HCT116 (cell line): ENCODE measurements around the gene UMAD1. TPM values are rescaled to one million over a fixed set of nuclear protein-coding genes. Genes with fewer than 3 reads are reported as not detected.

Source experiments
- ATAC-seq: fragments of 200-7000 bp; cut with Tn5 transposase; 2 replicates; pipeline ENCODE4 v1.9.1; 2020; ENCODE audit warnings: mild to moderate bottlenecking, moderate library complexity
- BruUV-seq: library from RNA; stranded (reverse); fragments of 400-500 nt; replicated peaks from 2 replicates; lab custom pipeline; 2021; lab: Mats Ljungman, UMichigan
- CTCF ChIA-PET: fragments of 300-600 bp; sonication (Branson Sonifier 250); formaldehyde crosslinking; loops from one replicate; lab custom pipeline; 2021; ENCODE audit warnings: antibody characterized with exemption; lab: Charles Lee
- POLR2A ChIA-PET: fragments of 300-600, 350-600 bp; sonication (Branson Sonifier 250); formaldehyde crosslinking; loops from one replicate; lab custom pipeline; 2021; ENCODE audit warnings: antibody characterized with exemption; lab: Charles Lee
- RAD21 ChIA-PET, 2 experiments: fragments of 300-600 bp; sonication (Branson Sonifier 250); formaldehyde crosslinking; loops; one replicate each; lab custom pipeline; 2023; ENCODE audit warnings: low total read pairs in 2 of 2; ENCODE audit not compliant: uncharacterized antibody in 2 of 2, unreplicated experiment in 2 of 2, low non-redundant PET in 1 of 2; lab: Charles Lee
- DNase-seq: peaks from one replicate; pipeline ENCODE4 v3.0.0-alpha.2; 2010; ENCODE audit warnings: low read depth, low spot score
- H2AFZ ChIP-seq: fragments of 200-600 bp; shearing (Covaris generic), sonication (generic); 2 replicates; pipeline ENCODE4 v1.6.1; 2017; ENCODE audit warnings: low read depth, mixed run types, mixed read lengths, antibody characterized with exemption, low read length; ENCODE audit not compliant: poor library complexity, severe bottlenecking
- H3K27ac ChIP-seq: 2 replicates; pipeline ENCODE4 v1.5.1; 2012; ENCODE audit warnings: low read depth, low read length
- H3K27me3 ChIP-seq: fragments of 200-600 bp; sonication (generic); 2 replicates; pipeline ENCODE4 v1.6.1; 2016; ENCODE audit warnings: mixed run types, low read length, mixed read lengths; ENCODE audit not compliant: insufficient read depth
- H3K36me3 ChIP-seq, 2 experiments: fragments of 200-500 bp in 1 of 2; fragments of 200-600 bp in 1 of 2; sonication (Bioruptor generic) in 1 of 2; sonication (generic) in 1 of 2; 2 replicates each; pipeline versions ENCODE4 v1.5.1 to v1.6.1; 2014 to 2016; ENCODE audit warnings: low read length in 2 of 2, inconsistent platforms in 1 of 2, mixed read lengths in 1 of 2, mixed run types in 1 of 2; ENCODE audit not compliant: insufficient read depth in 2 of 2, control insufficient read depth in 1 of 2
- H3K4me1 ChIP-seq, 2 experiments: fragments of 200-600 bp in 1 of 2; sonication (generic) in 1 of 2; 2 replicates each; pipeline versions ENCODE4 v1.5.1 to v1.6.1; 2012 to 2017; ENCODE audit warnings: low read length in 2 of 2, inconsistent platforms in 1 of 2, mild to moderate bottlenecking in 1 of 2, mixed read lengths in 1 of 2, mixed run types in 1 of 2, moderate library complexity in 1 of 2; ENCODE audit not compliant: insufficient read depth in 2 of 2, control insufficient read depth in 1 of 2
- H3K4me2 ChIP-seq: fragments of 200-600 bp; sonication (generic); 2 replicates; pipeline ENCODE4 v1.6.1; 2017; ENCODE audit warnings: mixed run types, low read length, mixed read lengths
- H3K4me3 ChIP-seq, 2 experiments: fragments of 200-600 bp in 1 of 2; sonication (generic) in 1 of 2; replicated peaks in 1 of 2; 2 replicates each; pipeline ENCODE4 v1.5.1; 2011 to 2016; ENCODE audit warnings: low read length in 2 of 2, control low read depth in 1 of 2, low read depth in 1 of 2, mild to moderate bottlenecking in 1 of 2, mixed read lengths in 1 of 2, mixed run types in 1 of 2
- H3K79me2 ChIP-seq: fragments of 200-600 bp; sonication (generic); 2 replicates; pipeline ENCODE4 v1.6.1; 2017; ENCODE audit warnings: mild to moderate bottlenecking, mixed run types, low read length, moderate library complexity, mixed read lengths; ENCODE audit not compliant: insufficient read depth
- H3K9ac ChIP-seq: fragments of 200-600 bp; sonication (generic); 2 replicates; pipeline ENCODE4 v1.6.1; 2016; ENCODE audit warnings: low read length, mixed read lengths
- H3K9me2 ChIP-seq: fragments of 200-600 bp; sonication (generic), shearing (Covaris generic); 2 replicates; pipeline ENCODE4 v1.6.1; 2017; ENCODE audit warnings: mixed run types, mild to moderate bottlenecking, moderate library complexity; ENCODE audit not compliant: insufficient read depth
- H3K9me3 ChIP-seq, 2 experiments: fragments of 200-500 bp in 1 of 2; fragments of 200-600 bp in 1 of 2; sonication (Bioruptor generic) in 1 of 2; sonication (generic) in 1 of 2; 2 replicates each; pipeline ENCODE4 v1.6.1; 2014 to 2017; ENCODE audit warnings: low read length in 2 of 2, mixed read lengths in 2 of 2, inconsistent platforms in 1 of 2, low read depth in 1 of 2, mild to moderate bottlenecking in 1 of 2, mixed run types in 1 of 2, moderate library complexity in 1 of 2; ENCODE audit not compliant: control insufficient read depth in 1 of 2, insufficient read depth in 1 of 2
- H4K20me1 ChIP-seq: fragments of 200-600 bp; sonication (generic), shearing (Covaris generic); 2 replicates; pipeline ENCODE4 v1.6.1; 2017; ENCODE audit warnings: mixed run types, mild to moderate bottlenecking, moderate library complexity; ENCODE audit not compliant: insufficient read depth
- ATF3 ChIP-seq: IDR thresholded peaks from 2 replicates; pipeline ENCODE4 v1.6.1; 2012
- CEBPB ChIP-seq: IDR thresholded peaks from 2 replicates; pipeline ENCODE4 v1.6.1; 2012; ENCODE audit warnings: low read depth
- CTCF ChIP-seq, 3 experiments: fragments of 200-600 bp in 1 of 3; sonication (generic) in 1 of 3; IDR thresholded peaks in 2 of 3; conservative IDR thresholded peaks in 1 of 3; 2 replicates each; pipeline ENCODE4 v1.5.1; 2012 to 2017; ENCODE audit warnings: low read depth in 2 of 3, low read length in 2 of 3, antibody characterized with exemption in 1 of 3, borderline replicate concordance in 1 of 3, control low read depth in 1 of 3, mild to moderate bottlenecking in 1 of 3, mixed read lengths in 1 of 3, mixed run types in 1 of 3, moderate library complexity in 1 of 3; ENCODE audit not compliant: insufficient read depth in 1 of 3
- EGR1 ChIP-seq: IDR thresholded peaks from 2 replicates; pipeline ENCODE4 v1.6.1; 2012; ENCODE audit warnings: low read depth
- ELF1 ChIP-seq: IDR thresholded peaks from 2 replicates; pipeline ENCODE4 v1.6.1; 2012; ENCODE audit warnings: low read depth, borderline replicate concordance
- EZH2 ChIP-seq: fragments of 200-600 bp; sonication (generic); IDR thresholded peaks from 2 replicates; pipeline ENCODE4 v1.6.1; 2017; ENCODE audit warnings: antibody characterized with exemption, mixed run types
- EZH2phosphoT487 ChIP-seq: fragments of 200-600 bp; IDR thresholded peaks from 2 replicates; pipeline ENCODE4 v1.6.1; 2018; ENCODE audit warnings: antibody characterized with exemption, borderline replicate concordance
- FOSL1 ChIP-seq: IDR thresholded peaks from 2 replicates; pipeline ENCODE4 v1.6.1; 2012; ENCODE audit warnings: low read depth
- MAX ChIP-seq: IDR thresholded peaks from 2 replicates; pipeline ENCODE4 v1.6.1; 2012
- POLR2A ChIP-seq: IDR thresholded peaks from 2 replicates; pipeline ENCODE4 v1.7.0; 2011; ENCODE audit warnings: borderline replicate concordance; ENCODE audit not compliant: insufficient read depth, insufficient read length; ENCODE audit errors: extremely low read depth
- POLR2AphosphoS5 ChIP-seq: IDR thresholded peaks from 2 replicates; pipeline ENCODE4 v1.6.1; 2011; ENCODE audit warnings: mild to moderate bottlenecking, low read depth, low read length, moderate library complexity
- RAD21 ChIP-seq: IDR thresholded peaks from 2 replicates; pipeline ENCODE4 v1.6.1; 2012; ENCODE audit warnings: low read depth, mild to moderate bottlenecking
- REST ChIP-seq: IDR thresholded peaks from 2 replicates; pipeline ENCODE4 v1.6.1; 2012; ENCODE audit warnings: low read depth
- SIN3A ChIP-seq: IDR thresholded peaks from 2 replicates; pipeline ENCODE4 v1.6.1; 2012; ENCODE audit warnings: low read depth
- SRF ChIP-seq: IDR thresholded peaks from 2 replicates; pipeline ENCODE4 v1.6.1; 2012; ENCODE audit warnings: low read depth
- TCF7L2 ChIP-seq: IDR thresholded peaks from 2 replicates; pipeline ENCODE4 v1.7.0; 2011; ENCODE audit warnings: borderline replicate concordance, inconsistent platforms; ENCODE audit not compliant: insufficient read depth, insufficient read length; ENCODE audit errors: extremely low read depth
- YY1 ChIP-seq: IDR thresholded peaks from 2 replicates; pipeline ENCODE4 v1.6.1; 2011; ENCODE audit warnings: low read length, low read depth, moderate library complexity, mild to moderate bottlenecking; ENCODE audit not compliant: insufficient replicate concordance; ENCODE audit errors: extremely low read depth
- intact Hi-C: fragments of 100-400 bp; cut with micrococcal nuclease; formaldehyde crosslinking; loops from 2 replicates; pipeline ENCODE4 v1.10.0; 2022
- total RNA-seq: library from RNA; stranded (reverse); gene quantifications from one replicate; pipeline ENCODE4 v1.2.1, GENCODE V29; 2021; ENCODE audit not compliant: unreplicated experiment

Gene UMAD1
- total RNA-seq, 1 experiment from 2014 or later: 12.7 TPM

GRCh38 chr7:7869651-7870050 lies 229.1 kb downstream of the UMAD1 start:
- no peak overlapping the region for H3K9ac ChIP-seq
- no peaks in the 10 kb centered on the region for H3K27me3 ChIP-seq
- BruUV-seq: no TSS peak
- no peak overlapping the region for H2AFZ ChIP-seq
- intact Hi-C loops: no loop called here
- TF ChIP-seq EGR1 (no peak), POLR2AphosphoS5 (no peak), EZH2 (no peak), SRF (no peak), YY1 (no peak), MAX (no peak), RAD21 (no peak), CEBPB (no peak), CTCF (IDR thresholded peaks at IDR 0.05 in 2 of 3, conservative IDR thresholded peaks at IDR 0.05 in 1 of 3; ENCODE audit: borderline replicate concordance in 1 of 3, insufficient read depth in 1 of 3, low read depth in 2 of 3, low read length in 2 of 3) (no peak), POLR2A (no peak), EZH2phosphoT487 (no peak), ATF3 (no peak), ELF1 (no peak), TCF7L2 (no peak), REST (no peak), FOSL1 (no peak), SIN3A (no peak)
- TF ChIP-seq, all 23 proteins: peak for 0
- ATAC-seq: no peak
- DNase-seq: no peak
- no peaks in the 10 kb centered on the region for H3K9me3 ChIP-seq
- H3K4me1 ChIP-seq: no peaks in the 10 kb centered on the region
- H3K4me2 ChIP-seq: no peak overlapping the region
- ChIA-PET CTCF (no interaction called here), POLR2A (no interaction called here), RAD21 (interaction anchor here in 1 of 2 experiments (0.6 kb wide), 1 partner anchor 174 kb away, joined by 3 read pairs; no protein-coding TSS in a partner anchor)
- H3K9me2 ChIP-seq: no peaks in the 10 kb centered on the region
- no peaks in the 10 kb centered on the region for H3K36me3 ChIP-seq
- no peaks in the 10 kb centered on the region for H3K79me2 ChIP-seq
- no peak overlapping the region for H3K4me3 ChIP-seq
- no peaks in the 10 kb centered on the region for H4K20me1 ChIP-seq
- no peak overlapping the region for H3K27ac ChIP-seq
